GM12892 (cell line): Measurements from ENCODE around the gene CNGA1.

ENCODE experiments used
- DNase-seq: peaks from one replicate; pipeline ENCODE4 v3.0.0; 2011; ENCODE audit not compliant: insufficient read length
- FAIRE-seq: peaks from 2 replicates; lab custom pipeline; 2011; peaks lifted over from hg19 to GRCh38; lab: Jason Lieb, UNC
- POLR2A ChIP-seq: IDR thresholded peaks from 2 replicates; pipeline ENCODE4 v1.6.1; 2011; ENCODE audit warnings: low read depth, low read length, control low read depth
- POLR2AphosphoS5 ChIP-seq: IDR thresholded peaks from 2 replicates; pipeline ENCODE4 v1.6.1; 2011; ENCODE audit warnings: low read depth, low read length, control low read depth
- TAF1 ChIP-seq: IDR thresholded peaks from 2 replicates; pipeline ENCODE4 v1.6.1; 2011; ENCODE audit warnings: low read depth, mild to moderate bottlenecking, control low read depth, low read length, borderline replicate concordance

CNGA1 gene

GRCh38 chr4:47915378-47915777 is 101.1 kb downstream of the CNGA1 start:
- DNase-seq (no peak), FAIRE-seq (no peak)
- TF ChIP-seq POLR2AphosphoS5 (no peak), TAF1 (no peak), POLR2A (no peak)

DNA sequence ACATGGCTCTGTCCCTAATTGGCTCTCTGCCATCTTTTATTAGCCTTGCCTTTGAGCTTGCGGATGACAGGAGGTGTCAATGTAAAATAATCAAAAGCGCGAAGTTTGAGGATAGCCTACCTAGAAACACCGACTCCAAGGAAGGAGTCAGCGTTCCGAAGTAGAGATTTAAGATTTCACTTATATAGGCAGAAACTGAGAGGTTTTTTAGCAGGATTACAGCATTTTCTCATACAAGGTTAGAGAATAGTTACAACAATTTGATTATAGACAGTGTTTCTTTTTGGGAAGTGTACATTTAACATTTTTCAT is 101.6 kb downstream of the CNGA1 start:
- TF ChIP-seq POLR2AphosphoS5, result no peak
- FAIRE-seq (no peak), DNase-seq (no peak)

DNA sequence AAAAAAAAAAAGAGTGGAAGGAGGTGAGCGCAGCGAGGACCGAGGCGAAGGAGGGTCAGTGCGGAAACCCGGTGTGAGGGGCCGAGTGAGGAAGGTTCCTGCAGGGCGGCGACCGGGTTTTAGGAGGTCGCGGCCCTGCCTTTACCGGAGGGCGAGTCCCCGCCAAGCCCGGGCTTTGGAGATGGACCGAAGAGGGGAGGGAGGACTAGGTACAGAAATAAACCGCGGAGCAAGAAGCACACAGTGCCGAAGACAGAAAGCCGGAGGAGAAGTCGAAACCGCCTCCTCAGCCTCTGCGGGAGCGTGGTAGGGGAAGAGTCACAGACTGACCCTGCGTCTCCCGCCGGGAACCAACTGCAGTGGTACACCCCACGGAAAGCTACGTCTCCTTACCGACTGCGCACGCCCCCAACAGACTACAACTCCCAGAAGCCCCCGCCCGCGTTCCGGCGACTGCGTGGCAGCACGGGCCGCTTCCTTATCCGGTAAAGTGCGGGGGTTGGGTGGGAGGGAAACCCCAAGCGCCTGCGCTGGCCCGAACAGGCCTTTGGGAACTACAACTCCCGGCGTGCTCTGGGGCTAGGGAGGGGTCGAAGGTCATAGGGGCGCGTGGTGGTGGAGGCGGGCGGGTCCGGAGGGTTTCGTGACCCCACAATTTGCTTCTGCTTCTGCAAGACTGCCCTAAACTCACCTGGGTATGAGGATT is 102.1 kb downstream of the CNGA1 start, which contains the start of gene NFXL1:
TSS of gene NFXL1 (minus strand) at position 364 of the 706 bp plus-strand sequence. CDS start 380 bp downstream, outside the sequence.
- DNase-seq, result peak; percentile 81
- peak; percentile 98 for FAIRE-seq
- TF ChIP-seq TAF1 (peak; percentile 70), POLR2A (peak; percentile 93), POLR2AphosphoS5 (peak; percentile 93)

DNA sequence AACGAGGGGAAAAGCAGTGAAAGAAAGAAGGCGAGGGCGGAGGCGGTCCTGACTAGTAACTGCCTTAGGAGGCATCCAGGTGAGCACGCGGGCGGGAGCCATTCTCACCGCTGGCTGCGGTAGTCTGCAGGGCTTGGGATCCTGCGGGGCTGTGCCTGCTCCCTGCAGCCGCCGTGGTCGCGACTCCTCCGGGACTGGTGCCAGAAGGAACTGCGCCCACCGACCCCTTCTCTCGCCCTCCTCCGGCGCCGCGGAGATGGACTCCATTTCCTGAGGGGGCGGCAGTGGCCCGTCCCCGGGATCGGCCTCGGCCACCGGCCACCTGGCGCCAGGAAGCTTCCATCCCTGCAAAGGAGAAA is 102.6 kb downstream of the CNGA1 start:
- DNase-seq (peak; percentile 22), FAIRE-seq (no peak)
- TF ChIP-seq POLR2A, result no peak
- TF ChIP-seq TAF1, result no peak
- no peak for TF ChIP-seq POLR2AphosphoS5

GRCh38 chr4:47913330-47913729 is 103.2 kb downstream of the CNGA1 start:
- no peak for FAIRE-seq
- no peak for DNase-seq
- no peak for TF ChIP-seq TAF1
- no peak for TF ChIP-seq POLR2AphosphoS5
- TF ChIP-seq POLR2A, result no peak

GRCh38 chr4:47907089-47907646 is 109.3 kb downstream of the CNGA1 start:
- DNase-seq, result no peak
- no peak for TF ChIP-seq POLR2A
- no peak for TF ChIP-seq POLR2AphosphoS5
- no peak for TF ChIP-seq TAF1
- no peak for FAIRE-seq

GRCh38 chr4:47899639-47900038 is 116.8 kb downstream of the CNGA1 start:
- no peak for DNase-seq
- no peak for TF ChIP-seq POLR2A
- no peak for TF ChIP-seq TAF1
- TF ChIP-seq POLR2AphosphoS5, result no peak
- FAIRE-seq, result no peak

GRCh38 chr4:47891928-47892327 is 124.6 kb downstream of the CNGA1 start:
- TF ChIP-seq POLR2AphosphoS5 (no peak), POLR2A (no peak), TAF1 (no peak)
- DNase-seq (no peak), FAIRE-seq (no peak)
